HCT116 (cell line): ENCODE results near the gene FXYD6. TPM values are rescaled to one million over a fixed set of nuclear protein-coding genes. Genes with fewer than 3 reads are reported as not detected.

Source experiments
- ATAC-seq: fragments of 200-7000 bp; cut with Tn5 transposase; 2 replicates; pipeline ENCODE4 v1.9.1; 2020; ENCODE audit warnings: mild to moderate bottlenecking, moderate library complexity
- BruUV-seq: library from RNA; stranded (reverse); fragments of 400-500 nt; replicated peaks from 2 replicates; lab custom pipeline; 2021; lab: Mats Ljungman, UMichigan
- CTCF ChIA-PET: fragments of 300-600 bp; sonication (Branson Sonifier 250); formaldehyde crosslinking; loops from one replicate; lab custom pipeline; 2021; ENCODE audit warnings: antibody characterized with exemption; lab: Charles Lee
- POLR2A ChIA-PET: fragments of 300-600, 350-600 bp; sonication (Branson Sonifier 250); formaldehyde crosslinking; loops from one replicate; lab custom pipeline; 2021; ENCODE audit warnings: antibody characterized with exemption; lab: Charles Lee
- RAD21 ChIA-PET, 2 experiments: fragments of 300-600 bp; sonication (Branson Sonifier 250); formaldehyde crosslinking; loops; one replicate each; lab custom pipeline; 2023; ENCODE audit warnings: low total read pairs in 2 of 2; ENCODE audit not compliant: uncharacterized antibody in 2 of 2, unreplicated experiment in 2 of 2, low non-redundant PET in 1 of 2; lab: Charles Lee
- DNase-seq: peaks from one replicate; pipeline ENCODE4 v3.0.0-alpha.2; 2010; ENCODE audit warnings: low read depth, low spot score
- H2AFZ ChIP-seq: fragments of 200-600 bp; shearing (Covaris generic), sonication (generic); 2 replicates; pipeline ENCODE4 v1.6.1; 2017; ENCODE audit warnings: low read depth, mixed run types, mixed read lengths, antibody characterized with exemption, low read length; ENCODE audit not compliant: poor library complexity, severe bottlenecking
- H3K27ac ChIP-seq: 2 replicates; pipeline ENCODE4 v1.5.1; 2012; ENCODE audit warnings: low read depth, low read length
- H3K27me3 ChIP-seq: fragments of 200-600 bp; sonication (generic); 2 replicates; pipeline ENCODE4 v1.6.1; 2016; ENCODE audit warnings: mixed run types, low read length, mixed read lengths; ENCODE audit not compliant: insufficient read depth
- H3K36me3 ChIP-seq, 2 experiments: fragments of 200-500 bp in 1 of 2; fragments of 200-600 bp in 1 of 2; sonication (Bioruptor generic) in 1 of 2; sonication (generic) in 1 of 2; 2 replicates each; pipeline versions ENCODE4 v1.5.1 to v1.6.1; 2014 to 2016; ENCODE audit warnings: low read length in 2 of 2, inconsistent platforms in 1 of 2, mixed read lengths in 1 of 2, mixed run types in 1 of 2; ENCODE audit not compliant: insufficient read depth in 2 of 2, control insufficient read depth in 1 of 2
- H3K4me1 ChIP-seq, 2 experiments: fragments of 200-600 bp in 1 of 2; sonication (generic) in 1 of 2; 2 replicates each; pipeline versions ENCODE4 v1.5.1 to v1.6.1; 2012 to 2017; ENCODE audit warnings: low read length in 2 of 2, inconsistent platforms in 1 of 2, mild to moderate bottlenecking in 1 of 2, mixed read lengths in 1 of 2, mixed run types in 1 of 2, moderate library complexity in 1 of 2; ENCODE audit not compliant: insufficient read depth in 2 of 2, control insufficient read depth in 1 of 2
- H3K4me2 ChIP-seq: fragments of 200-600 bp; sonication (generic); 2 replicates; pipeline ENCODE4 v1.6.1; 2017; ENCODE audit warnings: mixed run types, low read length, mixed read lengths
- H3K4me3 ChIP-seq, 2 experiments: fragments of 200-600 bp in 1 of 2; sonication (generic) in 1 of 2; replicated peaks in 1 of 2; 2 replicates each; pipeline ENCODE4 v1.5.1; 2011 to 2016; ENCODE audit warnings: low read length in 2 of 2, control low read depth in 1 of 2, low read depth in 1 of 2, mild to moderate bottlenecking in 1 of 2, mixed read lengths in 1 of 2, mixed run types in 1 of 2
- H3K79me2 ChIP-seq: fragments of 200-600 bp; sonication (generic); 2 replicates; pipeline ENCODE4 v1.6.1; 2017; ENCODE audit warnings: mild to moderate bottlenecking, mixed run types, low read length, moderate library complexity, mixed read lengths; ENCODE audit not compliant: insufficient read depth
- H3K9ac ChIP-seq: fragments of 200-600 bp; sonication (generic); 2 replicates; pipeline ENCODE4 v1.6.1; 2016; ENCODE audit warnings: low read length, mixed read lengths
- H3K9me2 ChIP-seq: fragments of 200-600 bp; sonication (generic), shearing (Covaris generic); 2 replicates; pipeline ENCODE4 v1.6.1; 2017; ENCODE audit warnings: mixed run types, mild to moderate bottlenecking, moderate library complexity; ENCODE audit not compliant: insufficient read depth
- H3K9me3 ChIP-seq, 2 experiments: fragments of 200-500 bp in 1 of 2; fragments of 200-600 bp in 1 of 2; sonication (Bioruptor generic) in 1 of 2; sonication (generic) in 1 of 2; 2 replicates each; pipeline ENCODE4 v1.6.1; 2014 to 2017; ENCODE audit warnings: low read length in 2 of 2, mixed read lengths in 2 of 2, inconsistent platforms in 1 of 2, low read depth in 1 of 2, mild to moderate bottlenecking in 1 of 2, mixed run types in 1 of 2, moderate library complexity in 1 of 2; ENCODE audit not compliant: control insufficient read depth in 1 of 2, insufficient read depth in 1 of 2
- H4K20me1 ChIP-seq: fragments of 200-600 bp; sonication (generic), shearing (Covaris generic); 2 replicates; pipeline ENCODE4 v1.6.1; 2017; ENCODE audit warnings: mixed run types, mild to moderate bottlenecking, moderate library complexity; ENCODE audit not compliant: insufficient read depth
- CBX3 ChIP-seq: IDR thresholded peaks from 2 replicates; pipeline ENCODE4 v1.6.1; 2012; ENCODE audit warnings: low read depth
- EGR1 ChIP-seq: IDR thresholded peaks from 2 replicates; pipeline ENCODE4 v1.6.1; 2012; ENCODE audit warnings: low read depth
- EZH2 ChIP-seq: fragments of 200-600 bp; sonication (generic); IDR thresholded peaks from 2 replicates; pipeline ENCODE4 v1.6.1; 2017; ENCODE audit warnings: antibody characterized with exemption, mixed run types
- EZH2phosphoT487 ChIP-seq: fragments of 200-600 bp; IDR thresholded peaks from 2 replicates; pipeline ENCODE4 v1.6.1; 2018; ENCODE audit warnings: antibody characterized with exemption, borderline replicate concordance
- POLR2AphosphoS5 ChIP-seq: IDR thresholded peaks from 2 replicates; pipeline ENCODE4 v1.6.1; 2011; ENCODE audit warnings: mild to moderate bottlenecking, low read depth, low read length, moderate library complexity
- RAD21 ChIP-seq: IDR thresholded peaks from 2 replicates; pipeline ENCODE4 v1.6.1; 2012; ENCODE audit warnings: low read depth, mild to moderate bottlenecking
- SRF ChIP-seq: IDR thresholded peaks from 2 replicates; pipeline ENCODE4 v1.6.1; 2012; ENCODE audit warnings: low read depth
- ZFX ChIP-seq: fragments of 450-650 bp; IDR thresholded peaks from 2 replicates; pipeline ENCODE4 v1.6.1; 2017
- ZNF274 ChIP-seq: fragments of 200-500 bp; sonication (Bioruptor generic); IDR thresholded peaks from 2 replicates; pipeline ENCODE4 v1.6.1; 2014; ENCODE audit warnings: mild to moderate bottlenecking, low read depth, low read length, inconsistent platforms
- intact Hi-C: fragments of 100-400 bp; cut with micrococcal nuclease; formaldehyde crosslinking; loops from 2 replicates; pipeline ENCODE4 v1.10.0; 2022
- total RNA-seq: library from RNA; stranded (reverse); gene quantifications from one replicate; pipeline ENCODE4 v1.2.1, GENCODE V29; 2021; ENCODE audit not compliant: unreplicated experiment
- TF ChIP-seq, protein P1 (sequence below): IDR thresholded peaks from 2 replicates; pipeline ENCODE4 v1.6.1; 2012
- TF ChIP-seq, protein P2 (sequence below), 3 experiments: fragments of 200-600 bp in 1 of 3; sonication (generic) in 1 of 3; IDR thresholded peaks in 2 of 3; conservative IDR thresholded peaks in 1 of 3; 2 replicates each; pipeline ENCODE4 v1.5.1; 2012 to 2017; ENCODE audit warnings: low read depth in 2 of 3, low read length in 2 of 3, antibody characterized with exemption in 1 of 3, borderline replicate concordance in 1 of 3, control low read depth in 1 of 3, mild to moderate bottlenecking in 1 of 3, mixed read lengths in 1 of 3, mixed run types in 1 of 3, moderate library complexity in 1 of 3; ENCODE audit not compliant: insufficient read depth in 1 of 3
- TF ChIP-seq, protein P3 (sequence below): IDR thresholded peaks from 2 replicates; pipeline ENCODE4 v1.6.1; 2012; ENCODE audit warnings: low read depth
- TF ChIP-seq, protein P4 (sequence below): IDR thresholded peaks from 2 replicates; pipeline ENCODE4 v1.6.1; 2012

The FXYD6 gene
- total RNA-seq, 1 experiment from 2014 or later, result 2.5 TPM

DNA sequence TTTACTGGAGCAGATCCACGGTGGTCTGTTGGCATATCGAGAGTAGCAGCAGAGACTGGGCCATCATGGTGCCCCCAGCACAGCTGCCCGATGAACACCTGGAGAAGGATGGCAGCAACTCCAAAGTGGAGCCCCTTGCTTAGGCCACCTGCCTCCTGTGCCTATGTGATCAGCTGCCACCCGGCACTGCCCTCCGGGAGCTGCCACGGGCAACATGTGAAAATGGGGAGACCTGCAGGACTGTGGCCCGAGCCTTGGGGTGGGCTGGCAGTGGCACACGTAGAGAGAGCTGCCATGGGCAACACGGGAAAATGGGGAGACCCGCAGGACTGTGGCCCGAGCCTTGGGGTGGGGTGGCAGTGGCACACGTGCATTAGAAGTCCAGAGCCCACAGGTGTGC lies 55.0 kb downstream of the FXYD6 start:
- Histone ChIP-seq H2AFZ (no peak overlapping the region), H3K9ac (no peak overlapping the region), H3K27ac (no peak overlapping the region), H3K9me3 (no peaks in the 10 kb centered on the region), H3K27me3 (no peaks in the 10 kb centered on the region), H3K4me3 (no peak overlapping the region), H3K9me2 (no peaks in the 10 kb centered on the region), H3K4me2 (no peak overlapping the region), H3K79me2 (no peaks in the 10 kb centered on the region), H3K4me1 (peaks cover 9 to 39% of the 10 kb centered on the region in 2 experiments), H3K36me3 (no peaks in the 10 kb centered on the region), H4K20me1 (no peaks in the 10 kb centered on the region)
- intact Hi-C loops, result no loop called here
- ATAC-seq (no peak), DNase-seq (no peak)
- CTCF ChIA-PET, result interaction anchor here (1.0 to 10.0 kb wide), 2 partner anchors 14 to 124 kb away, joined by 4 to 224 read pairs; no protein-coding TSS in a partner anchor
- TF ChIP-seq CBX3 (no peak), POLR2AphosphoS5 (no peak), EZH2 (no peak), RAD21 (no peak), EGR1 (no peak), EZH2phosphoT487 (no peak), ZNF274 (no peak), ZFX (no peak), SRF (no peak)
- TF ChIP-seq, protein P1, sequence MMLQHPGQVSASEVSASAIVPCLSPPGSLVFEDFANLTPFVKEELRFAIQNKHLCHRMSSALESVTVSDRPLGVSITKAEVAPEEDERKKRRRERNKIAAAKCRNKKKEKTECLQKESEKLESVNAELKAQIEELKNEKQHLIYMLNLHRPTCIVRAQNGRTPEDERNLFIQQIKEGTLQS, result no peak
- TF ChIP-seq, protein P2, sequence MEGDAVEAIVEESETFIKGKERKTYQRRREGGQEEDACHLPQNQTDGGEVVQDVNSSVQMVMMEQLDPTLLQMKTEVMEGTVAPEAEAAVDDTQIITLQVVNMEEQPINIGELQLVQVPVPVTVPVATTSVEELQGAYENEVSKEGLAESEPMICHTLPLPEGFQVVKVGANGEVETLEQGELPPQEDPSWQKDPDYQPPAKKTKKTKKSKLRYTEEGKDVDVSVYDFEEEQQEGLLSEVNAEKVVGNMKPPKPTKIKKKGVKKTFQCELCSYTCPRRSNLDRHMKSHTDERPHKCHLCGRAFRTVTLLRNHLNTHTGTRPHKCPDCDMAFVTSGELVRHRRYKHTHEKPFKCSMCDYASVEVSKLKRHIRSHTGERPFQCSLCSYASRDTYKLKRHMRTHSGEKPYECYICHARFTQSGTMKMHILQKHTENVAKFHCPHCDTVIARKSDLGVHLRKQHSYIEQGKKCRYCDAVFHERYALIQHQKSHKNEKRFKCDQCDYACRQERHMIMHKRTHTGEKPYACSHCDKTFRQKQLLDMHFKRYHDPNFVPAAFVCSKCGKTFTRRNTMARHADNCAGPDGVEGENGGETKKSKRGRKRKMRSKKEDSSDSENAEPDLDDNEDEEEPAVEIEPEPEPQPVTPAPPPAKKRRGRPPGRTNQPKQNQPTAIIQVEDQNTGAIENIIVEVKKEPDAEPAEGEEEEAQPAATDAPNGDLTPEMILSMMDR (IDR thresholded peaks at IDR 0.05 in 2 of 3, conservative IDR thresholded peaks at IDR 0.05 in 1 of 3; ENCODE audit: borderline replicate concordance in 1 of 3, insufficient read depth in 1 of 3, low read depth in 2 of 3, low read length in 2 of 3), result no peak
- TF ChIP-seq, protein P3, sequence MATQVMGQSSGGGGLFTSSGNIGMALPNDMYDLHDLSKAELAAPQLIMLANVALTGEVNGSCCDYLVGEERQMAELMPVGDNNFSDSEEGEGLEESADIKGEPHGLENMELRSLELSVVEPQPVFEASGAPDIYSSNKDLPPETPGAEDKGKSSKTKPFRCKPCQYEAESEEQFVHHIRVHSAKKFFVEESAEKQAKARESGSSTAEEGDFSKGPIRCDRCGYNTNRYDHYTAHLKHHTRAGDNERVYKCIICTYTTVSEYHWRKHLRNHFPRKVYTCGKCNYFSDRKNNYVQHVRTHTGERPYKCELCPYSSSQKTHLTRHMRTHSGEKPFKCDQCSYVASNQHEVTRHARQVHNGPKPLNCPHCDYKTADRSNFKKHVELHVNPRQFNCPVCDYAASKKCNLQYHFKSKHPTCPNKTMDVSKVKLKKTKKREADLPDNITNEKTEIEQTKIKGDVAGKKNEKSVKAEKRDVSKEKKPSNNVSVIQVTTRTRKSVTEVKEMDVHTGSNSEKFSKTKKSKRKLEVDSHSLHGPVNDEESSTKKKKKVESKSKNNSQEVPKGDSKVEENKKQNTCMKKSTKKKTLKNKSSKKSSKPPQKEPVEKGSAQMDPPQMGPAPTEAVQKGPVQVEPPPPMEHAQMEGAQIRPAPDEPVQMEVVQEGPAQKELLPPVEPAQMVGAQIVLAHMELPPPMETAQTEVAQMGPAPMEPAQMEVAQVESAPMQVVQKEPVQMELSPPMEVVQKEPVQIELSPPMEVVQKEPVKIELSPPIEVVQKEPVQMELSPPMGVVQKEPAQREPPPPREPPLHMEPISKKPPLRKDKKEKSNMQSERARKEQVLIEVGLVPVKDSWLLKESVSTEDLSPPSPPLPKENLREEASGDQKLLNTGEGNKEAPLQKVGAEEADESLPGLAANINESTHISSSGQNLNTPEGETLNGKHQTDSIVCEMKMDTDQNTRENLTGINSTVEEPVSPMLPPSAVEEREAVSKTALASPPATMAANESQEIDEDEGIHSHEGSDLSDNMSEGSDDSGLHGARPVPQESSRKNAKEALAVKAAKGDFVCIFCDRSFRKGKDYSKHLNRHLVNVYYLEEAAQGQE, result no peak
- TF ChIP-seq, protein P4, sequence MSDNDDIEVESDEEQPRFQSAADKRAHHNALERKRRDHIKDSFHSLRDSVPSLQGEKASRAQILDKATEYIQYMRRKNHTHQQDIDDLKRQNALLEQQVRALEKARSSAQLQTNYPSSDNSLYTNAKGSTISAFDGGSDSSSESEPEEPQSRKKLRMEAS, result no peak
- RAD21 ChIA-PET, result interaction anchor here (1.3 to 1.4 kb wide), 2 partner anchors 126 to 232 kb away, joined by 3 read pairs; no protein-coding TSS in a partner anchor
- BruUV-seq, result no TSS peak
- POLR2A ChIA-PET, result no interaction called here
